ENCODE data around the gene FTCD.

The FTCD gene

GRCh38 chr21:46145159-46145839 is 10.1 kb downstream of the FTCD start:
- TF ChIP-seq EZH2 (optimal IDR thresholded peaks at IDR 0.05; ENCODE audit: low read depth, low read length) = no peak
- no peak for TF ChIP-seq EZH2phosphoT487 (IDR thresholded peaks at IDR 0.05; ENCODE audit: low read length)
- TF ChIP-seq CTCF (IDR thresholded peaks at IDR 0.05; ENCODE audit: low read length) = no peak

GRCh38 chr21:46144464-46145070 is 10.8 kb downstream of the FTCD start:
- no peaks in the 10 kb centered on the region for H3K4me1 ChIP-seq (ENCODE audit: low read length)
- no peaks in the 10 kb centered on the region for H3K79me2 ChIP-seq (ENCODE audit: low read length)
- no peaks in the 10 kb centered on the region for H3K36me3 ChIP-seq (replicated peaks; ENCODE audit: insufficient read depth, low read length)
- DNase-seq = no peak
- no peaks in the 10 kb centered on the region for H3F3A ChIP-seq (ENCODE audit: insufficient read depth, low read length)
- H3K4me3 ChIP-seq (ENCODE audit: low read length) = no peak overlapping the region
- TF ChIP-seq EZH2phosphoT487 (IDR thresholded peaks at IDR 0.05; ENCODE audit: low read length) (no peak), CTCF (IDR thresholded peaks at IDR 0.05; ENCODE audit: low read length) (no peak), EZH2 (optimal IDR thresholded peaks at IDR 0.05; ENCODE audit: low read depth, low read length) (no peak)
- H3K9ac ChIP-seq (ENCODE audit: low read length) = no peak overlapping the region
- no peak overlapping the region for H3K4me2 ChIP-seq (ENCODE audit: low read depth, low read length)
- H3K27me3 ChIP-seq (replicated peaks; ENCODE audit: insufficient read depth, low read length) = peaks cover 47% of the 10 kb centered on the region
- no peak overlapping the region for H3K27ac ChIP-seq (ENCODE audit: low read length)
- no peaks in the 10 kb centered on the region for H4K20me1 ChIP-seq (ENCODE audit: insufficient read depth, low read length)
- H3K9me2 ChIP-seq (replicated peaks; ENCODE audit: insufficient read depth, low read length) = no peaks in the 10 kb centered on the region
- H2AFZ ChIP-seq (ENCODE audit: low read length) = no peak overlapping the region
- H3K9me3 ChIP-seq (replicated peaks; ENCODE audit: insufficient read depth, low read length) = no peaks in the 10 kb centered on the region

More at GRCh38 chr21:46145159-46145839, 10.1 kb downstream of the FTCD start:
- Histone ChIP-seq H3F3A (ENCODE audit: insufficient read depth, low read length) (no peaks in the 10 kb centered on the region), H3K36me3 (replicated peaks; ENCODE audit: insufficient read depth, low read length) (no peaks in the 10 kb centered on the region), H2AFZ (ENCODE audit: low read length) (no peak overlapping the region), H3K9ac (ENCODE audit: low read length) (no peak overlapping the region), H3K27me3 (replicated peaks; ENCODE audit: insufficient read depth, low read length) (peaks cover 47% of the 10 kb centered on the region), H3K9me3 (replicated peaks; ENCODE audit: insufficient read depth, low read length) (no peaks in the 10 kb centered on the region), H3K4me2 (ENCODE audit: low read depth, low read length) (no peak overlapping the region), H3K9me2 (replicated peaks; ENCODE audit: insufficient read depth, low read length) (no peaks in the 10 kb centered on the region), H3K79me2 (ENCODE audit: low read length) (no peaks in the 10 kb centered on the region), H3K27ac (ENCODE audit: low read length) (no peak overlapping the region), H3K4me3 (ENCODE audit: low read length) (no peak overlapping the region), H3K4me1 (ENCODE audit: low read length) (no peaks in the 10 kb centered on the region), H4K20me1 (ENCODE audit: insufficient read depth, low read length) (no peaks in the 10 kb centered on the region)
- DNase-seq = no peak

- no peak overlapping the region for H3K27ac ChIP-seq (ENCODE audit: low read length)
- H3F3A ChIP-seq (ENCODE audit: insufficient read depth, low read length) = no peaks in the 10 kb centered on the region
- no peak overlapping the region for H2AFZ ChIP-seq (ENCODE audit: low read length)
- H3K36me3 ChIP-seq (replicated peaks; ENCODE audit: insufficient read depth, low read length) = no peaks in the 10 kb centered on the region
- H3K9me2 ChIP-seq (replicated peaks; ENCODE audit: insufficient read depth, low read length) = no peaks in the 10 kb centered on the region
- H3K4me1 ChIP-seq (ENCODE audit: low read length) = no peaks in the 10 kb centered on the region
- H3K9me3 ChIP-seq (replicated peaks; ENCODE audit: insufficient read depth, low read length) = no peaks in the 10 kb centered on the region
- no peaks in the 10 kb centered on the region for H4K20me1 ChIP-seq (ENCODE audit: insufficient read depth, low read length)
- H3K9ac ChIP-seq (ENCODE audit: low read length) = no peak overlapping the region
- DNase-seq = no peak
- no peak overlapping the region for H3K4me3 ChIP-seq (ENCODE audit: low read length)
- H3K4me2 ChIP-seq (ENCODE audit: low read depth, low read length) = no peak overlapping the region
- H3K79me2 ChIP-seq (ENCODE audit: low read length) = no peaks in the 10 kb centered on the region
- H3K27me3 ChIP-seq (replicated peaks; ENCODE audit: insufficient read depth, low read length) = peaks cover 47% of the 10 kb centered on the region
- TF ChIP-seq EZH2 (optimal IDR thresholded peaks at IDR 0.05; ENCODE audit: low read depth, low read length) = no peak
- no peak for TF ChIP-seq EZH2phosphoT487 (IDR thresholded peaks at IDR 0.05; ENCODE audit: low read length)
- no peak for TF ChIP-seq CTCF (IDR thresholded peaks at IDR 0.05; ENCODE audit: low read length)
Measured at GRCh38 chr21:46142582-46143473, 12.6 kb downstream of the FTCD start.

Data from MM.1S (cell line).